Esophagus muscularis mucosa (tissue), 4 donors: ENCODE results near the gene GBGT1. TPM values are rescaled to one million over a fixed set of nuclear protein-coding genes. Genes with fewer than 3 reads are reported as not detected.

Source experiments
- DNase-seq: peaks from one replicate; pipeline ENCODE4 v3.0.0-alpha.2; 2017; ENCODE audit errors: extremely low spot score
- H3K27ac ChIP-seq, 4 donors: fragments of 200-600 bp; sonication (generic); replicated peaks in 1 of 4; 1 replicate in 3 of 4; 2 replicates in 1 of 4; pipeline ENCODE4 v1.5.1; 2016 to 2019; ENCODE audit warnings: mild to moderate bottlenecking in 1 of 4
- H3K27me3 ChIP-seq, 4 donors: fragments of 200-600 bp; sonication (generic); one replicate each; pipeline versions ENCODE4 v1.5.1 to v1.6.0; 2016 to 2019
- H3K36me3 ChIP-seq, 4 donors: fragments of 200-600 bp; sonication (generic); one replicate each; pipeline ENCODE4 v1.5.1; 2016 to 2019
- H3K4me1 ChIP-seq, 4 donors: fragments of 200-600 bp; sonication (generic); one replicate each; pipeline ENCODE4 v1.5.1; 2016 to 2019
- H3K4me3 ChIP-seq, 4 donors: fragments of 200-600 bp; sonication (generic); 1 replicate in 2 of 4; 2 replicates in 2 of 4; pipeline ENCODE4 v1.5.1; 2016 to 2019; ENCODE audit warnings: mild to moderate bottlenecking in 4 of 4, moderate library complexity in 1 of 4
- H3K9me3 ChIP-seq, 4 donors: fragments of 200-600 bp; sonication (generic); 1 replicate in 3 of 4; 2 replicates in 1 of 4; pipeline ENCODE4 v1.5.1; 2016 to 2019
- EP300 ChIP-seq: sonication (generic); formaldehyde crosslinking; IDR thresholded peaks from one replicate; pipeline ENCODE4 v1.6.1; 2017; ENCODE audit warnings: antibody characterized with exemption
- POLR2A ChIP-seq: fragments of 450-650 bp; IDR thresholded peaks from one replicate; pipeline ENCODE4 v1.6.1; 2017; ENCODE audit warnings: antibody characterized with exemption, moderate library complexity, mild to moderate bottlenecking, low read depth
- POLR2AphosphoS5 ChIP-seq, 2 donors: sonication (generic); formaldehyde crosslinking; IDR thresholded peaks; one replicate each; pipeline ENCODE4 v1.6.1; 2017; ENCODE audit warnings: antibody characterized with exemption in 2 of 2
- WGBS: methylation state at CpG from one replicate; pipeline ENCODE4 v1.1.5; 2018; 5-methylcytosine and 5-hydroxymethylcytosine counted together
- intact Hi-C: fragments of 100-400 bp; cut with DNase I; formaldehyde crosslinking; loops from one replicate; pipeline ENCODE4 v1.15.1; 2023
- total RNA-seq, 4 donors: library from RNA; depleted of rRNA; stranded (reverse); fragments of >200 nt; gene quantifications; one replicate each; pipeline versions ENCODE4 v1.1.0 to v1.2.1, GENCODE V29; 2016
- TF ChIP-seq, protein P1 (sequence below), 3 experiments: fragments of 200-600 bp in 2 of 3; fragments of 450-650 bp in 1 of 3; sonication (generic) in 2 of 3; IDR thresholded peaks; one replicate each; pipeline ENCODE4 v1.5.1; 2017 to 2019; ENCODE audit warnings: antibody characterized with exemption in 3 of 3, mild to moderate bottlenecking in 2 of 3, moderate library complexity in 1 of 3

GBGT1 gene
- total RNA-seq, 4 donors from 2014 or later = 15.9 to 19.1 (median 17.5) TPM

DNA sequence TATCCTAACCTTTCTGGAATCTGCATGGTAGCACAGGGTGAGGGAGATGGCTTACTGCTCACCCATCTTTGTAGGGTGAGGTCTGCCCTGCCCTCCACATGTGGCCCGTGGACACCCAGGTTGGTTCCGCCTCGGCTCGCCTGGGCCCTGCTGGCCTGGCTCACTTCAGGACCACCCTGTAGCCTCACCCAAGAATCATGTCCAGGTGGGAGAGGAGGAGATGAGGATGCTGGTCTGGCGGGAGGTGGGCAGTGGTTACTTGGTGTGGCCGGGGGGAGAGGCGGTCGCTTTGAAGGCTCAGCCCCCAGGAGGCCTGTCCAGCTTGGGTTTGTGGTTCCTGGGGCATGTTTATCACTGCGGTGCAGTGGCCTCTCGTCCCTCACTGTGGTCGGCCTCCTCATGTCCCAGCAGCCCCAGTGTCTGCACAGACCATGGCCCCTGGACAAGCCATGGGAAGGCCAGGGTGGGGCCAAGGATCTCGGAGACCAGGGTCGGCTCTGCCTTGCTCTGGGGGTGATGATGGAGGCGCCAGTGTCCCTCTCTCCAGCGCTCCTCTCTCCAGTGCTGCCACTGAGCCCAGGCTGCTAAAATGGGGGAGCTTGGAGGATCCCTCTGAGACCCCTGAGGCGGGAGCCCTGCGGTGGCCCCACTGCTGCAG lies 40.8 kb upstream of the GBGT1 start:
- no peak for DNase-seq
- Histone ChIP-seq H3K9me3 (no peaks in the 10 kb centered on the region), H3K27ac (no peak overlapping the region), H3K36me3 (no peaks in the 10 kb centered on the region), H3K27me3 (peaks cover 0 to 69% (median 3%) of the 10 kb centered on the region in 4 donors), H3K4me3 (no peak overlapping the region), H3K4me1 (peaks cover 0 to 5% (median 0%) of the 10 kb centered on the region in 4 donors)
- intact Hi-C loops = no loop called here
- TF ChIP-seq, protein P1, sequence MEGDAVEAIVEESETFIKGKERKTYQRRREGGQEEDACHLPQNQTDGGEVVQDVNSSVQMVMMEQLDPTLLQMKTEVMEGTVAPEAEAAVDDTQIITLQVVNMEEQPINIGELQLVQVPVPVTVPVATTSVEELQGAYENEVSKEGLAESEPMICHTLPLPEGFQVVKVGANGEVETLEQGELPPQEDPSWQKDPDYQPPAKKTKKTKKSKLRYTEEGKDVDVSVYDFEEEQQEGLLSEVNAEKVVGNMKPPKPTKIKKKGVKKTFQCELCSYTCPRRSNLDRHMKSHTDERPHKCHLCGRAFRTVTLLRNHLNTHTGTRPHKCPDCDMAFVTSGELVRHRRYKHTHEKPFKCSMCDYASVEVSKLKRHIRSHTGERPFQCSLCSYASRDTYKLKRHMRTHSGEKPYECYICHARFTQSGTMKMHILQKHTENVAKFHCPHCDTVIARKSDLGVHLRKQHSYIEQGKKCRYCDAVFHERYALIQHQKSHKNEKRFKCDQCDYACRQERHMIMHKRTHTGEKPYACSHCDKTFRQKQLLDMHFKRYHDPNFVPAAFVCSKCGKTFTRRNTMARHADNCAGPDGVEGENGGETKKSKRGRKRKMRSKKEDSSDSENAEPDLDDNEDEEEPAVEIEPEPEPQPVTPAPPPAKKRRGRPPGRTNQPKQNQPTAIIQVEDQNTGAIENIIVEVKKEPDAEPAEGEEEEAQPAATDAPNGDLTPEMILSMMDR (IDR thresholded peaks at IDR 0.05) = no peak
- TF ChIP-seq POLR2A = no peak
- no peak for TF ChIP-seq POLR2AphosphoS5 (IDR thresholded peaks at IDR 0.05)
- TF ChIP-seq EP300 = no peak
- 87% methylated on average over 8 of the region's 17 CpGs for WGBS

DNA sequence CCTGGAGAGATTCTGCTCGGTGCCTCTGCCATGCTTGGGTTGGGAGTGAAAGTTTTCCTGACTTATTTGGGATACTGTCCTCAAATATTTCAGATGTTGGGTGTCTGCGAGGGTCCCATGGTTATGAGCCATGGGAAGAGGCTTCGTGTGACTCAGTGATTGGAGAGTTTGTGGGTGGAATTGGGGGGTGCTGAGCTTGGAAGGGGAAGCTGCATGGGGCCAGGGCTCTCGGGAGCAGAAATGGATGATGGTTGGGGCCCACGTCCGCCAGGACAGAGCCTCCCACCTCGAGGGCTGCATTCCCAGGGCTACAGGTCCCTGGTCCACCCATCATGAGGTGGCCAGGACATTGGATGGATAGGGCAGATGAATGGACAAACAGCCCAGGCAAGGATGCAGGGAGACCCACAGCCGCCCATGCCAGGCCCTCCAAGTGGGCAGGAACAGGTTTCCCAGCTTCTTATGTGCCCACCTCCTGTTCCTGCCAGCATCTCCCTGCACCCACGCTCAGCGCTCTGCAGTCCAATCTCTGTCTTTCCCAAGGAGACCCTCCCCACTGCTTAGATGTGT lies 39.9 kb upstream of the GBGT1 start:
- H3K36me3 ChIP-seq = no peaks in the 10 kb centered on the region
- no peak for DNase-seq
- no peak overlapping the region for H3K4me3 ChIP-seq
- TF ChIP-seq POLR2AphosphoS5 (IDR thresholded peaks at IDR 0.05) (no peak), POLR2A (no peak), EP300 (no peak)
- TF ChIP-seq, protein P1 (IDR thresholded peaks at IDR 0.05) = no peak
- 83% methylated on average over 6 of the region's 10 CpGs for WGBS
- no peak overlapping the region for H3K27ac ChIP-seq
- peaks cover 0 to 5% (median 0%) of the 10 kb centered on the region in 4 donors for H3K4me1 ChIP-seq
- H3K27me3 ChIP-seq = peaks cover 0 to 73% (median 3%) of the 10 kb centered on the region in 4 donors
- intact Hi-C loops = no loop called here
- H3K9me3 ChIP-seq = no peaks in the 10 kb centered on the region

DNA sequence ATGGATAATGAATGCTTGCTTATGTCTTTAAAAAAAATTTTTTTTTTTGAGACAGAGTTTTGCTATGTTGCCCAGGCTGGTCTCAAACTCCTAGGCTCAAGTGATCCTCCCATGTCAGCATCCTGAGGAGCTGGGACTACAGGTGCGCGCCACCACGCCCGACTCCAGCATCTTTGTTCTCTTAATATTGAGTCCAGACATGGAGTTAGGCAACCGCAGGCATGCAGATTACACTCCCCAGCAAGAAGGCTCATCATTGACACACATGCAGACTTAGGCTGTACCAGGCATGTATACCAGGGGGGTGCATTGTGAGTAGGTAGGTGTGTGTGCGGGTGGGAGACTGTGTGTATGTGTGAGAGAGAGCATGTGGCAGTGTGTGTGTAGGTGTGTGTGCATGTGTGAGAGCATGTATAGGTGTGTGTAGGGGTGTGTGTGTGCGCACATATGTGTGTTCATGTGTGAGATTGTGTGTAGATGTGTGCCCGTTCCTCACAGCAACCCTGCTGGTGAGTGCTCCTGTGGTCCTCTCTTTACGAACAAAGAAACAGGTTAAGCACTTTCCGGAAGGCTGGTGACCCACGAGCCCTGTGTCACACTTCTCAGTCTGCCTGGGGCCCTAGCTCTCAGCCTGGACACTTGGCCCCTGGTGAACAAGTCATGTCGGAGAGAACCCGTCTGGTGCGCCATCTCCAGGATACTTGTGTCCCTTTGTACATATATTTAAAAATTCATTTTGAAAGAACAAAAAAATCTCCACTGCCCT lies 39.2 kb upstream of the GBGT1 start:
- DNase-seq = no peak
- WGBS = 85% methylated on average over 14 of the region's 14 CpGs
- Histone ChIP-seq H3K27me3 (peaks cover 0 to 73% (median 3%) of the 10 kb centered on the region in 4 donors), H3K4me3 (no peak overlapping the region), H3K4me1 (peaks cover 0 to 5% (median 0%) of the 10 kb centered on the region in 4 donors), H3K27ac (no peak overlapping the region), H3K36me3 (no peaks in the 10 kb centered on the region), H3K9me3 (no peaks in the 10 kb centered on the region)
- no peak for TF ChIP-seq EP300
- intact Hi-C loops = no loop called here

DNA sequence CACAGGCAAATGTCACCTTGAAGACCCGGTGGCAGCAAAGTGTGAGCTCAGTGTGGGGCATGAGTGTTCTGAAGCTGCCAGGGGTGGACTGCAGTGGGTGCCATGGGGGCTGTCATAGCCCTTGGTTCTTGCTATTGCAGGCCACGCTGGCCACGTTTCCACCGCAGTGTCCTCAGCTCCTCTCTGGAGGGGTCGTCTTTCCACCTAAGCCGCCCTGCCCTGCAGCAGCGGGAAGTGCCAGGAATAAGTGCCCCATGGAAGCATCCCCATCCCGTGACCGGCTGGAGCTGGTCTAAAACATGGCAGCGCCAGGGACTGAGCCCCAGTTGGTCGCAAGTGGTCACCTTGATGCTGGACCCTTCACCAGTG lies 38.4 kb upstream of the GBGT1 start:
- H3K4me3 ChIP-seq = no peak overlapping the region
- no peak for TF ChIP-seq POLR2AphosphoS5 (IDR thresholded peaks at IDR 0.05)
- TF ChIP-seq, protein P1 (IDR thresholded peaks at IDR 0.05) = no peak
- TF ChIP-seq POLR2A = no peak
- no peak for TF ChIP-seq EP300
- no peaks in the 10 kb centered on the region for H3K36me3 ChIP-seq
- peaks cover 0 to 66% (median 3%) of the 10 kb centered on the region in 4 donors for H3K27me3 ChIP-seq
- peaks cover 0 to 5% (median 0%) of the 10 kb centered on the region in 4 donors for H3K4me1 ChIP-seq
- H3K27ac ChIP-seq = no peak overlapping the region
- no peaks in the 10 kb centered on the region for H3K9me3 ChIP-seq
- intact Hi-C loops = no loop called here
- 77% methylated on average over 11 of the region's 11 CpGs for WGBS
- DNase-seq = no peak

DNA sequence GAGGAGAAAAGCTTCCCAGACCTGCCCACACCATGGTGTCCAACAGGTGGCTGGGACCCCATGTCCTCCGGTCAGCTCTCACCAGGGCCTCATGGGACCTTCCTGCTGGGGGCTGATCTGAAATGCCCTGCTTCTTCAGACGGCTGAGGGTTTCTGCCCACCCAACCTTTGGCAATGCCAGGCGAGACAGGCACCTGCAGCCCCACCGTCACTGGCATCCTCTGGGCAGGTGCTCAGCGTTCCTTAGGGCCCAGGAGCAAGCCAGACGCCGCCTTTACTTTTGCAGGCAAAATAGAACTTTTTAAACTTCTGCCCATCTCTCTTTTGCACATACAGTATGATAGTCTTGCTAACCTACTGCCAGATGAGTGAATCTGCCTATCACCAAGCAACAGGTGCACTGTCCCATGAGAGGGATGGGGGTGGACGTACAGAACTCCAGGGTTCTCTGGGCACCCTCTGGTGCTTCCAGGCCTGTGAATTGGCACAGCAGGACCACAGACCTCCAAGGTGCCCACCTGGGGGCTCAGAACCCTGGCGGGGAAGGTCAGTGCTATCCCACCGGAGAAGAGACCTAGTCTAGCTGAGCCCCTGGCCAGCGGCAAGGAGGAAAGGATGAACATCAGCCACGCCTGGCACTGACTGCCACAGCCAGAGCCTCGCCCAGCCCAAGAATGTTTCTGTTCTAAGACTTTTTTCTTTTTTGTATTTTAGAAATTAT lies 37.9 kb upstream of the GBGT1 start:
- Histone ChIP-seq H3K27me3 (peaks cover 0 to 62% (median 3%) of the 10 kb centered on the region in 4 donors), H3K9me3 (no peaks in the 10 kb centered on the region), H3K4me1 (peaks cover 0 to 5% (median 0%) of the 10 kb centered on the region in 4 donors), H3K36me3 (no peaks in the 10 kb centered on the region), H3K27ac (no peak overlapping the region), H3K4me3 (no peak overlapping the region)
- WGBS = 74% methylated on average over 13 of the region's 13 CpGs
- no peak for DNase-seq
- TF ChIP-seq, protein P1 (IDR thresholded peaks at IDR 0.05) = no peak
- TF ChIP-seq POLR2A (no peak), POLR2AphosphoS5 (IDR thresholded peaks at IDR 0.05) (no peak), EP300 (no peak)
- intact Hi-C loops = no loop called here
